Transverse colon (tissue), 3 donors: ENCODE results near the gene ARGLU1.

ENCODE experiments used
- CTCF ChIP-seq, 5 experiments: fragments of 200-600 bp in 3 of 5; fragments of 450-650 bp in 2 of 5; sonication (generic) in 3 of 5; IDR thresholded peaks; 1 replicate in 2 of 5; 2 replicates in 3 of 5; pipeline ENCODE4 v1.5.1; 2016 to 2017; ENCODE audit warnings: antibody characterized with exemption in 5 of 5, inconsistent platforms in 3 of 5, mild to moderate bottlenecking in 2 of 5, moderate library complexity in 1 of 5
- POLR2A ChIP-seq: fragments of 450-650 bp; IDR thresholded peaks from one replicate; pipeline ENCODE4 v1.6.1; 2016; ENCODE audit warnings: antibody characterized with exemption, mild to moderate bottlenecking, moderate library complexity

DNA sequence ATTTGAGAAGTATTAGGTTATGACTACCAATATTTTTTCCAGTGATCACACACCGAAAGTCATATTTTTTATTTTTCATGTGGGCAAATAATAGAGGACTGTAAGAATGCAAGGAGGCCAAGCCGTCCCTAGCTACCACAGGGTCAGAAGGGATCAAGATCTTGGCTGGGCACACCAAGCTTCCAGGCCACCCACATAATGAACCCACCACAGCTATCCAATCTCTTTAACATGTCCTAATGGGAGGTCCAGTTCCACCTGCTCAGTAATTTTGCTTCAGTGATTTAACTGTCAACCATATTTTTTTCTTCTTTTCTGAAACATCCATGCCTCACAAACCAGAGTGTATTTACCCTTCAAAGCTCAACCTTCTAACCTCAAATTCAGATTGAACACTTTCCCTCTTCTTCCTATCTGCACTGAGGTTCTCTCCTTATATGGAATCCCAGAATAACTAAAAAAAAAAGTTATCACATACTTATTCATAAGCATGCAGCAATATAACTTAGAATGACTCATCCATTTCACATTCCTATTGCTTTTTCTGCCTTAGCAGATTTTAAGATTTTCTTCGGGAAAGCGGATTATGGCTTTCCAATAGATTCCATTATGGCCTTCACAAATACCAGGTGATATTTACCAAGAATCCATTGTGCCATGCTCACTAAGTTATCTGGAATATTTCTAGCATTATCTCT is 12.2 kb downstream of the ARGLU1 start:
- TF ChIP-seq CTCF (IDR thresholded peaks at IDR 0.05) (no peak), POLR2A (no peak)
